HL-60 (cell line): ENCODE measurements around the gene LINC00632.

ENCODE experiments used
- DNase-seq, 2 experiments: peaks; one replicate each; pipeline ENCODE4 v3.0.0-alpha.2; 2010 to 2020; ENCODE audit warnings: low read depth in 1 of 2, low spot score in 1 of 2
- H3K27ac ChIP-seq: fragments of 250-450 bp; sonication (Bioruptor Pico); replicated peaks from 2 replicates; pipeline ENCODE4 v1.5.1; 2020; ENCODE audit warnings: mild to moderate bottlenecking, moderate library complexity
- H3K27me3 ChIP-seq: fragments of 250-450 bp; sonication (Bioruptor Pico); 2 replicates; pipeline ENCODE4 v1.5.1; 2021; ENCODE audit warnings: mild to moderate bottlenecking, moderate library complexity; ENCODE audit not compliant: insufficient read depth, poor library complexity, severe bottlenecking
- H3K4me3 ChIP-seq: replicated peaks from 2 replicates; pipeline ENCODE4 v1.5.1; 2011; ENCODE audit warnings: mild to moderate bottlenecking, control low read depth, low read length; ENCODE audit not compliant: insufficient read depth
- GABPA ChIP-seq: IDR thresholded peaks from 2 replicates; pipeline ENCODE4 v1.6.1; 2012; ENCODE audit warnings: low read depth
- POLR2AphosphoS5 ChIP-seq: IDR thresholded peaks from 2 replicates; pipeline ENCODE4 v1.6.1; 2012; ENCODE audit warnings: low read depth
- SPI1 ChIP-seq: IDR thresholded peaks from 2 replicates; pipeline ENCODE4 v1.6.1; 2012; ENCODE audit warnings: low read depth, mild to moderate bottlenecking, borderline replicate concordance
- TF ChIP-seq, protein P1 (sequence below): IDR thresholded peaks from 2 replicates; pipeline ENCODE4 v1.6.1; 2012; ENCODE audit warnings: low read depth; ENCODE audit not compliant: insufficient replicate concordance
- TF ChIP-seq, protein P2 (sequence below): IDR thresholded peaks from one replicate; pipeline ENCODE4 v1.5.1; 2011; ENCODE audit warnings: low read length, control low read depth, inconsistent platforms; ENCODE audit not compliant: insufficient read depth

Gene LINC00632

GRCh38 chrX:140725500-140725899 lies 15.9 kb downstream of the LINC00632 start:
- Histone ChIP-seq H3K27me3 (no peaks in the 10 kb centered on the region), H3K4me3 (no peak overlapping the region), H3K27ac (no peak overlapping the region)
- DNase-seq = no peak
- TF ChIP-seq, protein P1, sequence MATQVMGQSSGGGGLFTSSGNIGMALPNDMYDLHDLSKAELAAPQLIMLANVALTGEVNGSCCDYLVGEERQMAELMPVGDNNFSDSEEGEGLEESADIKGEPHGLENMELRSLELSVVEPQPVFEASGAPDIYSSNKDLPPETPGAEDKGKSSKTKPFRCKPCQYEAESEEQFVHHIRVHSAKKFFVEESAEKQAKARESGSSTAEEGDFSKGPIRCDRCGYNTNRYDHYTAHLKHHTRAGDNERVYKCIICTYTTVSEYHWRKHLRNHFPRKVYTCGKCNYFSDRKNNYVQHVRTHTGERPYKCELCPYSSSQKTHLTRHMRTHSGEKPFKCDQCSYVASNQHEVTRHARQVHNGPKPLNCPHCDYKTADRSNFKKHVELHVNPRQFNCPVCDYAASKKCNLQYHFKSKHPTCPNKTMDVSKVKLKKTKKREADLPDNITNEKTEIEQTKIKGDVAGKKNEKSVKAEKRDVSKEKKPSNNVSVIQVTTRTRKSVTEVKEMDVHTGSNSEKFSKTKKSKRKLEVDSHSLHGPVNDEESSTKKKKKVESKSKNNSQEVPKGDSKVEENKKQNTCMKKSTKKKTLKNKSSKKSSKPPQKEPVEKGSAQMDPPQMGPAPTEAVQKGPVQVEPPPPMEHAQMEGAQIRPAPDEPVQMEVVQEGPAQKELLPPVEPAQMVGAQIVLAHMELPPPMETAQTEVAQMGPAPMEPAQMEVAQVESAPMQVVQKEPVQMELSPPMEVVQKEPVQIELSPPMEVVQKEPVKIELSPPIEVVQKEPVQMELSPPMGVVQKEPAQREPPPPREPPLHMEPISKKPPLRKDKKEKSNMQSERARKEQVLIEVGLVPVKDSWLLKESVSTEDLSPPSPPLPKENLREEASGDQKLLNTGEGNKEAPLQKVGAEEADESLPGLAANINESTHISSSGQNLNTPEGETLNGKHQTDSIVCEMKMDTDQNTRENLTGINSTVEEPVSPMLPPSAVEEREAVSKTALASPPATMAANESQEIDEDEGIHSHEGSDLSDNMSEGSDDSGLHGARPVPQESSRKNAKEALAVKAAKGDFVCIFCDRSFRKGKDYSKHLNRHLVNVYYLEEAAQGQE = no peak
- no peak for TF ChIP-seq SPI1
- no peak for TF ChIP-seq POLR2AphosphoS5
- TF ChIP-seq GABPA = no peak
- TF ChIP-seq, protein P2, sequence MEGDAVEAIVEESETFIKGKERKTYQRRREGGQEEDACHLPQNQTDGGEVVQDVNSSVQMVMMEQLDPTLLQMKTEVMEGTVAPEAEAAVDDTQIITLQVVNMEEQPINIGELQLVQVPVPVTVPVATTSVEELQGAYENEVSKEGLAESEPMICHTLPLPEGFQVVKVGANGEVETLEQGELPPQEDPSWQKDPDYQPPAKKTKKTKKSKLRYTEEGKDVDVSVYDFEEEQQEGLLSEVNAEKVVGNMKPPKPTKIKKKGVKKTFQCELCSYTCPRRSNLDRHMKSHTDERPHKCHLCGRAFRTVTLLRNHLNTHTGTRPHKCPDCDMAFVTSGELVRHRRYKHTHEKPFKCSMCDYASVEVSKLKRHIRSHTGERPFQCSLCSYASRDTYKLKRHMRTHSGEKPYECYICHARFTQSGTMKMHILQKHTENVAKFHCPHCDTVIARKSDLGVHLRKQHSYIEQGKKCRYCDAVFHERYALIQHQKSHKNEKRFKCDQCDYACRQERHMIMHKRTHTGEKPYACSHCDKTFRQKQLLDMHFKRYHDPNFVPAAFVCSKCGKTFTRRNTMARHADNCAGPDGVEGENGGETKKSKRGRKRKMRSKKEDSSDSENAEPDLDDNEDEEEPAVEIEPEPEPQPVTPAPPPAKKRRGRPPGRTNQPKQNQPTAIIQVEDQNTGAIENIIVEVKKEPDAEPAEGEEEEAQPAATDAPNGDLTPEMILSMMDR = no peak

DNA sequence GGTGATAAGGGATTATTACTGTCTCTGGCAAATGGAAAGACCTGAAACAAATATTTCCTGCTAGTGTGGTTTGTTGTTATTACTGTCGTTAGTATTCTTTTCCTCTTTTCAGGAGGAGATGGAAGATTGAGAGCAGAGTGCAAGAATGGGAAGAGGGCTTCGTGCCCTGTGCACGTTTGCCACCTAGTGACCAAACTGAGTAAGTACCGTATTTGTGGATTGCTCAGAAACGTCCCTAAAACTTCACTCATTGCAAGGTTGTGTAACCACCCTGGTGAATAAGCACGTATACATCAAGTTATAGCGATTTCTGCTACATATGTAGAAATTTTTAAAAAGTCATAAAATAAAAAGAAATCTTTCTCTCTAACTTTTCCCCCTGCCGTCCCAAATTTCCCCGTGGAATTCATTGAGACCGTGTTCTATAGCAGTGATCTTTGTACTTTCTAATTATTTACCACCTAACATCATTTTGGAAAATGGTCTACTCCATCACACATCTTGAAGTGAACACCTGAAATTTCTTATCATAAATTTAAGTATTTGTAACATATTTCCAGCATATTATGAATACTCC lies 24.3 kb downstream of the LINC00632 start:
- TF ChIP-seq, protein P2 = no peak
- TF ChIP-seq, protein P1 = no peak
- TF ChIP-seq POLR2AphosphoS5 = no peak
- TF ChIP-seq SPI1 = no peak
- no peak for TF ChIP-seq GABPA
- no peak overlapping the region for H3K27ac ChIP-seq
- no peak overlapping the region for H3K4me3 ChIP-seq
- DNase-seq = peak; percentile 25 to 34
- no peaks in the 10 kb centered on the region for H3K27me3 ChIP-seq

DNA sequence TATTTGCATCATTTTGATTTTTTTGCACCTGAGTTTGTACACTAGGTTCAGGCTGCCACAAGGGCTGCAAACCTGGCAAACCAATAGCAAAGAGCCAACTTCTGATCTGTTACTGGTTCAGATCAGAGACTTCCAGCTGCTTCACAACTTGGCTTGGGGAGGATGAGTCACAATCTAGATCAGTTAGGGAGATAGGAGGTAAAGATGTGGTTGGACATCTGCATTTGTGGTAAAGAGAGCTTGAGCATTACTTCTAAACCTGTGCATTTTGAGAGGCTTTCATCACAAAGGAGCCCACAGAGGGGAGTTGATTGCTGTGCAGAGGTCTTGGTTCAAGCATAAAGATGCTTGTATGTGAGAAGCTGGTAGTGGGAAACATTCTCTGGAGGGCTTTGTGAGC lies 34.5 kb downstream of the LINC00632 start:
- TF ChIP-seq GABPA (no peak), POLR2AphosphoS5 (no peak), SPI1 (no peak)
- TF ChIP-seq, protein P2 = no peak
- TF ChIP-seq, protein P1 = no peak
- no peak overlapping the region for H3K27ac ChIP-seq
- H3K4me3 ChIP-seq = no peak overlapping the region
- no peaks in the 10 kb centered on the region for H3K27me3 ChIP-seq
- no peak for DNase-seq
